8988T (cell line): Measurements from ENCODE around the gene ZNF319.

ENCODE experiments used
- DNase-seq: peaks from one replicate; pipeline ENCODE4 v3.0.0; 2011

ZNF319 gene

GRCh38 chr16:57951204-57951960, 49.1 kb downstream of the ZNF319 start:
- DNase-seq, result no peak

GRCh38 chr16:57950382-57950781, 50.1 kb downstream of the ZNF319 start:
- no peak for DNase-seq

- DNase-seq, result no peak
Observed at GRCh38 chr16:57949595-57950238, 50.8 kb downstream of the ZNF319 start.

GRCh38 chr16:57949013-57949412, 51.5 kb downstream of the ZNF319 start:
- DNase-seq, result no peak

- no peak for DNase-seq
Observed at GRCh38 chr16:57948027-57948426, 52.4 kb downstream of the ZNF319 start.

- no peak for DNase-seq
Observed at GRCh38 chr16:57947261-57947660, 53.2 kb downstream of the ZNF319 start.

GRCh38 chr16:57946181-57946801, 54.2 kb downstream of the ZNF319 start:
- no peak for DNase-seq

- no peak for DNase-seq
Observed at GRCh38 chr16:57945740-57946138, 54.7 kb downstream of the ZNF319 start.

- no peak for DNase-seq
Observed at GRCh38 chr16:57944970-57945739, 55.3 kb downstream of the ZNF319 start.
